ENCODE measurements around the gene NEDD4L. TPM values are rescaled to one million over a fixed set of nuclear protein-coding genes. Genes with fewer than 3 reads are reported as not detected.

The NEDD4L gene
- 11.0 and 13.2 TPM in 2 replicates for polyA plus RNA-seq (2012; rRNA removed)
- 9.0 and 10.9 TPM in 2 replicates for polyA plus RNA-seq (2012; cell fraction: cytosol; rRNA removed)
- 22.0 and 24.4 TPM in 2 replicates for polyA plus RNA-seq (2012; cell fraction: nucleus; rRNA removed)

GRCh38 chr18:58043491-58044369, at the start of gene NEDD4L:
Gene NEDD4L (plus strand): TSS chr18:58044226. CDS start chr18:58044661, 435 bp downstream.
- Histone ChIP-seq H3K36me3 (replicated peaks in 1 of 2; ENCODE audit: control insufficient read depth in 1 of 2, insufficient read depth in 2 of 2, low read length in 1 of 2) (no peaks in the 10 kb centered on the region), H4K20me1 (ENCODE audit: insufficient read depth) (no peaks in the 10 kb centered on the region), H2AFZ (ENCODE audit: low read depth) (peak within 1 kb of the TSS; percentile 98), H3K27me3 (ENCODE audit: insufficient read depth) (no peaks in the 10 kb centered on the region), H3K9me2 (no peaks in the 10 kb centered on the region), H3K79me2 (ENCODE audit: insufficient read depth) (peaks cover 7% of the 10 kb centered on the region; the same call in 1 of the 2 replicates), H3K4me2 (peak within 1 kb of the TSS; percentile 91), H3K4me3 (ENCODE audit: low read depth in 2 of 2, low read length in 1 of 2) (peak within 1 kb of the TSS; percentile 90 to 92), H3K9me3 (no peaks in the 10 kb centered on the region), H3K27ac (ENCODE audit: low read depth in 2 of 2, low read length in 1 of 2) (peak within 1 kb of the TSS; percentile 84 to 86), H3K4me1 (ENCODE audit: control insufficient read depth in 1 of 2, insufficient read depth in 2 of 2, low read depth in 1 of 2, low read length in 1 of 2) (peaks cover 0 to 10% of the 10 kb centered on the region in 2 experiments; a peak in 2 of 4 replicates), H3F3A (replicated peaks; ENCODE audit: insufficient read depth) (peaks cover 8% of the 10 kb centered on the region), H3K9ac (peak within 1 kb of the TSS; percentile 73; the same call in 1 of the 2 replicates)
- TF ChIP-seq RAD21 (IDR thresholded peaks at IDR 0.05; ENCODE audit: low read length) (peak; percentile 86), NRF1 (IDR thresholded peaks at IDR 0.05; ENCODE audit: low read depth, low read length) (no peak), ELF1 (IDR thresholded peaks at IDR 0.05) (no peak), YY1 (IDR thresholded peaks at IDR 0.05; ENCODE audit: low read depth) (no peak; the same call in 1 of the 2 replicates), PBX3 (IDR thresholded peaks at IDR 0.05) (no peak), CHD2 (IDR thresholded peaks at IDR 0.05; ENCODE audit: low read length, partially characterized antibody) (no peak), TEAD4 (IDR thresholded peaks at IDR 0.05; ENCODE audit: borderline replicate concordance, insufficient read depth) (no peak), CTCF (IDR thresholded peaks at IDR 0.05) (peak; percentile 77), JUND (IDR thresholded peaks at IDR 0.05) (no peak), SMC3 (IDR thresholded peaks at IDR 0.05; ENCODE audit: low read depth, low read length) (peak; percentile 92), IRF3 (IDR thresholded peaks at IDR 0.05; ENCODE audit: low read depth, low read length) (no peak), USF1 (IDR thresholded peaks at IDR 0.05; ENCODE audit: borderline replicate concordance, low read depth) (peak; percentile 42; the same call in 1 of the 2 replicates), MAX (IDR thresholded peaks at IDR 0.05; ENCODE audit: low read depth) (peak; percentile 55; the same call in 1 of the 2 replicates), TAF1 (IDR thresholded peaks at IDR 0.05; ENCODE audit: borderline replicate concordance, low read depth, low read length) (0 out of 2 replicates have a peak, but pooled peaks have one; percentile 20), FOXJ3 (CRISPR knock-in tag; IDR thresholded peaks at IDR 0.05) (no peak), POLR2AphosphoS5 (IDR thresholded peaks at IDR 0.05; ENCODE audit: low read depth, low read length) (no peak), REST (IDR thresholded peaks at IDR 0.05; ENCODE audit: low read depth, low read length) (no peak), EP300 (IDR thresholded peaks at IDR 0.05; ENCODE audit: borderline replicate concordance in 1 of 2, low read depth in 1 of 2, low read length in 1 of 2) (no peak), MXI1 (IDR thresholded peaks at IDR 0.05; ENCODE audit: low read depth, low read length) (peak; percentile 49; the same call in 1 of the 2 replicates)
- 0% methylated on average over 16 of the region's 91 CpGs for WGBS (ENCODE audit: low lambda C conversion rate)
- POLR2A ChIA-PET: no interaction called here
- CTCF ChIA-PET: interaction anchor here (0.6 to 3.9 kb wide), 78 partner anchors 9 to 720 kb away, joined by 3 to 99 read pairs (median 4); no protein-coding TSS in a partner anchor
- peak; percentile 92 for DNase-seq

Data from SK-N-SH (cell line).